IPS-15b (cell line): Measurements from ENCODE around the gene SH3RF2.

Experiments
- H3K27me3 ChIP-seq: one replicate; pipeline ENCODE4 v1.6.1; 2013; ENCODE audit warnings: low read length; ENCODE audit not compliant: control insufficient read depth, insufficient read depth
- H3K36me3 ChIP-seq: one replicate; pipeline ENCODE4 v1.6.1; 2013; ENCODE audit warnings: low read length; ENCODE audit not compliant: control insufficient read depth, insufficient read depth
- H3K4me1 ChIP-seq: one replicate; pipeline ENCODE4 v1.6.1; 2013; ENCODE audit warnings: mild to moderate bottlenecking, low read length; ENCODE audit not compliant: control insufficient read depth, insufficient read depth
- H3K4me3 ChIP-seq: one replicate; pipeline ENCODE4 v1.5.1; 2013; ENCODE audit warnings: low read depth, low read length
- H3K9ac ChIP-seq: one replicate; pipeline ENCODE4 v1.6.1; 2013; ENCODE audit warnings: low read depth, mild to moderate bottlenecking, low read length
- H3K9me3 ChIP-seq: one replicate; pipeline ENCODE4 v1.6.1; 2013; ENCODE audit warnings: mild to moderate bottlenecking, low read length; ENCODE audit not compliant: control insufficient read depth, insufficient read depth

SH3RF2 gene

DNA sequence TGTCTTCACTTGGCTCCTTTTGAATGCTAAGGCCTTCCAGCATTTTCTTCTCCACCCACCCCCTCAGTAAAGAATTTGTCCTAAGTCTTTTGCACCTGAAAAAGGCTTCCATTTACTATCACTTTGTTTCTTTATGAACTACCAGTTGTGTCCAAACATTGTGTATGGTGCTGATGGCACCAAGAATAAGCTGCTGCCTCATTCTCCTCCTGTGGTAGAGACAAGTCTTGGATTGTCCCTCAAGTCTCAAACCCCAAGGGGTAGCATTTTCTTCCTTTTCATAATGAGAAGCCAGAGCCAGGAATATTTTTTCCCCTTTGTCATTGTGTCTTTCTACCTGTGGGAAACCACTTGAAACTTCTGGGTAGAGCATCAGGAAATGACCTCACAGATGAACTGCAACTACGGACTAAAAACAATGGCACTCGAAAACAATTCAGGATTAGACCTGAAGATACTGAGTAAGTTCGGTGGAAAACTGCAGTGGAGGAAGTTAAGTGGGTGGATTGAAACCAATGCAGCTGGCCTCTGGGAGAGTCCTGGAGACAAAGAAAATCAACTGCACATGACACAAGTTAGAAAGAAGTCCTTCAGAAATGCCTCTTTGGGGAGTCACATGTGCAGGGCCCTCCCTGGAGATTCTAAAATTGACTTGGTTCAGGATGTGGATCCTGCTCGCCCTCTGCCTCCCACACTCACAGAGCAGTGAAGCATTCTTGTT, 80.5 kb downstream of the SH3RF2 start:
- no peaks in the 10 kb centered on the region for H3K9me3 ChIP-seq
- H3K4me3 ChIP-seq: no peak overlapping the region
- no peaks in the 10 kb centered on the region for H3K4me1 ChIP-seq
- H3K27me3 ChIP-seq: no peaks in the 10 kb centered on the region
- H3K36me3 ChIP-seq: no peaks in the 10 kb centered on the region
- no peak overlapping the region for H3K9ac ChIP-seq

DNA sequence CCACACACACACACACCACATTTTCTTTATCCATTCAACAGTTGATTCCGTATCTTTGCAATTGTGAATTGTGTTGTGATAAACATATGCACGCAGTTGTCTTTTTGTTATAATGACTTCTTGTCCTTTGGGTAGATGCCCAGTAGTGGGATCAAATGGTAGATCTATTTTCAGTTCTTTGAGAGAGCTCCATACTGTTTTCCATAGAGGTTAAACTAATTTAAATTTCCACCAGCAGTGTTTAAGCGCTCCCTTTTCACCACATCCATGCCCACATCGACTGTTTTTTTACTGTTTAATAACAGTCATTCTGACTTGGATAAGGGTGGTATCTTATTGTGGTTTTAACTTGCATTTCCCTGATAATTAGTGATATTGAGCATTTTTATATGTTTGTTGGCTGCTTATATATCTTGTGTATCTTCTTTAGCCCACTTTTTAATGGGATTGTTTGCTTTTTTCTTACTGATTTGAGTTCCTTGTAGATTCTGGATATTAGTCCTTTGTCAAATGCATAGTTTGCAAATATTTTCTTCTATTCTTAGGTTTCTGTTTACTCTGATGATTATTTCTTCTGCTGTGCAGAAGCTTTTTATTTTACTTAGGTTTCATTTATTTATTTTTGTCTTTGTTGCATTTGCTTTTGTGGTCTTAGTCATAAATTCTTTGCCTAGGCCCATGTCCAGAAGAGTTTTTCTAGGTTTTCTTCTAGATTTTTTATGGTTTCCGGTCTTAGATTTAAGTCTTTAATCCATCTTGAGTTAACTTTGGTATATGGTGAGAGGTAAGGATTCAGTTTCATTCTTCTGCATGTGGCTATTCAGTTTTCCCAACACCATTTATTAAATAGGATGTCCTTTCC, 82.4 kb downstream of the SH3RF2 start:
- H3K27me3 ChIP-seq: no peaks in the 10 kb centered on the region
- H3K4me1 ChIP-seq: no peaks in the 10 kb centered on the region
- no peak overlapping the region for H3K4me3 ChIP-seq
- no peak overlapping the region for H3K9ac ChIP-seq
- no peaks in the 10 kb centered on the region for H3K36me3 ChIP-seq
- H3K9me3 ChIP-seq: no peaks in the 10 kb centered on the region

- Histone ChIP-seq H3K4me3 (no peak overlapping the region), H3K4me1 (peaks cover under 1% of the 10 kb centered on the region), H3K27me3 (no peaks in the 10 kb centered on the region), H3K9ac (no peak overlapping the region), H3K36me3 (no peaks in the 10 kb centered on the region), H3K9me3 (no peaks in the 10 kb centered on the region)
Observed at GRCh38 chr5:146020100-146020499, 83.7 kb downstream of the SH3RF2 start.

DNA sequence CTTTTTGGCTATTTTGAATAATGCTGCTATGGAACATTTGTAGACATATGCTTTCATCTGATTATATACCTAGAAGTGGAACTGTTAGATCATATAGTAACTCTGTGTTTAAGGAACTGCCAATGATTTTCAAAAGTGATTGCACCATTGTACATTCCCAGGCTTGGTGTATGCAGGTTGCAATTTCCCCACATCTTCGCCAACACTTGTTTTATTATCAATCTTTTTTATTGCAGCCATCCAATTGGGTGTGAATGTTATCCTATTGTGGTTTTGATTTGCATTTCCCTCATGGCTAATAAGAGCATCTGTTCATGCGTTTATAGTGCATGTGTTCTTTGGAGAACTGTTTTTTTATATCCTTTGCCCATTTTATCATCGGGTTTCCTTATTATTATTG, 87.7 kb downstream of the SH3RF2 start:
- Histone ChIP-seq H3K9ac (no peak overlapping the region), H3K4me1 (peaks cover 20% of the 10 kb centered on the region), H3K27me3 (no peaks in the 10 kb centered on the region), H3K9me3 (no peaks in the 10 kb centered on the region), H3K36me3 (no peaks in the 10 kb centered on the region), H3K4me3 (no peak overlapping the region)

- peaks cover 20% of the 10 kb centered on the region for H3K4me1 ChIP-seq
- H3K36me3 ChIP-seq: no peaks in the 10 kb centered on the region
- no peaks in the 10 kb centered on the region for H3K27me3 ChIP-seq
- no peak overlapping the region for H3K9ac ChIP-seq
- H3K9me3 ChIP-seq: no peaks in the 10 kb centered on the region
- H3K4me3 ChIP-seq: no peak overlapping the region
Observed at GRCh38 chr5:146025114-146025680, 88.8 kb downstream of the SH3RF2 start.

- Histone ChIP-seq H3K9ac (no peak overlapping the region), H3K36me3 (no peaks in the 10 kb centered on the region), H3K4me1 (peaks cover 20% of the 10 kb centered on the region), H3K4me3 (no peak overlapping the region), H3K9me3 (no peaks in the 10 kb centered on the region), H3K27me3 (no peaks in the 10 kb centered on the region)
Observed at GRCh38 chr5:146025681-146026080, 89.3 kb downstream of the SH3RF2 start.

DNA sequence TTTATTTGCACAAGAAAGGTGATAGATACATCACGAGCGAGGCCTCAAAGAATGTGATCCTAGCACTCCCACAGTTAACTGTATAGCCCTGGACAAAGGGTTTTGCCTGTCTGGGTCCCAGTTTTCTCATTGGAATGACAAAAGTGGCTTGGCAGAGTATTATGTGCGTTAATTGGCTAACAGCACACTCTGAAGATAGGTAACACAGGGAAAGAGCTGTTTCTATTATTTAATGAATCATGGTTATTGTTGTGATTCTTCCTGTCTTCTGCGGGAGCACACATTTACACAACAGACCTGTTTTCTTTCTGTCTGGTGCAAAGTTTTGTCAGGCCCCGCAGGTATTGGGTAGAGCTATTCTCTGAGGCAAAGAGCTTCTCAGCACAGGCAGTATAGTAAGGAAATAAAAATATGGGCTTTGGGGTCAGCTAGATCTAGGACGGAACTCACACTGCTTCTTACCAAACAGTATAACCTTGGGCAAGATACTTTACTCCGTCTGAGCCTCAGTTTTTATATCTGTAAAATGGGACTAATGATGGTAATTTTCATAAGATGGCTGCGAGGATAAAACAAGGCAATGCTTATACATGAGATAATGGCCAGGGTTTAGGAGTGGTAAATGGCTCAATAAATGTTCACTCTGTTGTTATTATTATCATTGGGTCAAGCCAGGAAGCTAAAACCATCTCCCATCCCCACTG, 90.1 kb downstream of the SH3RF2 start:
- Histone ChIP-seq H3K9me3 (no peaks in the 10 kb centered on the region), H3K36me3 (no peaks in the 10 kb centered on the region), H3K9ac (no peak overlapping the region), H3K4me3 (no peak overlapping the region), H3K27me3 (no peaks in the 10 kb centered on the region), H3K4me1 (peaks cover 20% of the 10 kb centered on the region)

GRCh38 chr5:146027751-146028150, 91.4 kb downstream of the SH3RF2 start:
- H3K4me3 ChIP-seq: no peak overlapping the region
- H3K9ac ChIP-seq: no peak overlapping the region

DNA sequence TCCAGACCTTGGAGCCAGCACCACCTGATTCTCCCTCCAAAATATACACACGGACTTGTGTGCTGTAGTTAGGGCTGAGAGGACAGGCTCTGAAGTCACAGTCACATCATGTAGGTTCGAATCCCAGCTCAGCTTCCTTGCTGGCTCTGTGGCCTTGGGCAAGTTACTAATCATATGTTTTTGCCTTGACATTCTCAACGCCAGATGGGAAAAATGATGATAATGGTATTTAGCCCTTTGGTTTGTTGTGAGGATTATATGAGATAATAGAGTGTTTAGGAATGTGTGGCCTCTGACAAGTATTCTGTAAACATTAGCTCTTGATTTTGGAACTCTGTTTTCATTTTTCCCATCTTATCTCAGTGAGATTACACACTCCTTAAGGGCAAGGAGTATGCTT, 96.5 kb downstream of the SH3RF2 start:
- Histone ChIP-seq H3K4me1 (no peaks in the 10 kb centered on the region), H3K9me3 (no peaks in the 10 kb centered on the region), H3K4me3 (no peak overlapping the region), H3K9ac (no peak overlapping the region), H3K27me3 (no peaks in the 10 kb centered on the region), H3K36me3 (no peaks in the 10 kb centered on the region)

More at GRCh38 chr5:146027751-146028150, 91.4 kb downstream of the SH3RF2 start:
- no peaks in the 10 kb centered on the region for H3K9me3 ChIP-seq
- no peaks in the 10 kb centered on the region for H3K27me3 ChIP-seq
- H3K36me3 ChIP-seq: no peaks in the 10 kb centered on the region
- H3K4me1 ChIP-seq: peaks cover 20% of the 10 kb centered on the region

- H3K4me1 ChIP-seq: no peaks in the 10 kb centered on the region
- H3K9me3 ChIP-seq: no peaks in the 10 kb centered on the region
- no peaks in the 10 kb centered on the region for H3K27me3 ChIP-seq
- H3K9ac ChIP-seq: no peak overlapping the region
- no peaks in the 10 kb centered on the region for H3K36me3 ChIP-seq
- no peak overlapping the region for H3K4me3 ChIP-seq
Observed at GRCh38 chr5:146034127-146034526, 97.7 kb downstream of the SH3RF2 start.

DNA sequence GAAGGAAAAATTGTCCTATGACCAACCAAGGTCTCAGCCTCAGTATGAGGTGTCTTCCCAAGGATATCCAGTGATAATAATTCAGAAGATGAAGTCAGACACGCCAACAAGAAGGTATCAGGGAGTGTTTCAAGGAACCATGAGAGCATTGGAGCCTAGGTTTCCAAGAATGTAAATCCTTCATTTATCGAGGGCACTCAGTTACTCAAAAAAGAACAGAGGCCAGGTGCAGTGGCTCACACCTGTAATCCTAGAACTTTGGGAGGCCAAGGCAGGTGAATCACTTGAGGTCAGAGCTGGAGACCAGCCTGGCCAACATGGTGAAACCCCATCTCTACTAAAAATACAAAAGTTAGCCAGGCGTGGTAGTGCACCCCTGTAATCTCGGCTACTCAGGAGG, 98.2 kb downstream of the SH3RF2 start:
- H3K27me3 ChIP-seq: no peaks in the 10 kb centered on the region
- H3K36me3 ChIP-seq: no peaks in the 10 kb centered on the region
- H3K4me1 ChIP-seq: no peaks in the 10 kb centered on the region
- no peak overlapping the region for H3K4me3 ChIP-seq
- H3K9me3 ChIP-seq: no peaks in the 10 kb centered on the region
- H3K9ac ChIP-seq: no peak overlapping the region
